Adrenal gland (tissue), 12 donors: ENCODE data around the gene SDR42E2. TPM values are rescaled to one million over a fixed set of nuclear protein-coding genes. Genes with fewer than 3 reads are reported as not detected.
"Not testable (repeated sequence)": the region's sequence is repeated elsewhere in the genome, so short reads cannot be mapped to it uniquely, and the experiment has no call there.

Source experiments
- DNase-seq, 7 donors: peaks; one replicate each; pipeline ENCODE4 v3.0.0-alpha.2; 2019 to 2020
- H3K27ac ChIP-seq, 5 donors: fragments of 200-600 bp; sonication (generic) in 4 of 5; 1 replicate in 3 of 5; 2 replicates in 2 of 5; pipeline versions ENCODE4 v1.5.1 to v1.8.0; 2016 to 2020; ENCODE audit warnings: mild to moderate bottlenecking in 1 of 5
- H3K27me3 ChIP-seq: fragments of 200-600 bp; 2 replicates; pipeline ENCODE4 v1.8.0; 2021
- H3K36me3 ChIP-seq, 2 donors: fragments of 200-600 bp; replicated peaks in 1 of 2; 1 replicate in 1 of 2; 2 replicates in 1 of 2; pipeline versions ENCODE4 v1.5.1 to v1.8.0; 2018 to 2022
- H3K4me1 ChIP-seq, 2 donors: fragments of 200-600 bp; replicated peaks in 1 of 2; 1 replicate in 1 of 2; 2 replicates in 1 of 2; pipeline versions ENCODE4 v1.5.1 to v1.8.0; 2018 to 2021
- H3K4me3 ChIP-seq, 4 donors: fragments of 200-600 bp; sonication (generic) in 3 of 4; one replicate each; pipeline ENCODE4 v1.5.1; 2016 to 2018
- H3K9me3 ChIP-seq, 3 donors: fragments of 200-600 bp; sonication (generic) in 1 of 3; replicated peaks in 1 of 3; 1 replicate in 2 of 3; 2 replicates in 1 of 3; pipeline versions ENCODE4 v1.5.1 to v1.8.0; 2016 to 2021
- CTCF ChIP-seq, 6 experiments: fragments of 450-650 bp in 4 of 6; fragments of 200-600 bp in 2 of 6; sonication (generic) in 1 of 6; IDR thresholded peaks; 1 replicate in 5 of 6; 2 replicates in 1 of 6; pipeline versions ENCODE4 v1.5.1 to v1.8.0; 2016 to 2021; ENCODE audit warnings: antibody characterized with exemption in 6 of 6, mild to moderate bottlenecking in 2 of 6, moderate library complexity in 1 of 6
- POLR2A ChIP-seq, 2 donors: fragments of 450-650 bp; IDR thresholded peaks; one replicate each; pipeline ENCODE4 v1.6.1; 2017; ENCODE audit warnings: antibody characterized with exemption in 2 of 2, mild to moderate bottlenecking in 2 of 2, moderate library complexity in 1 of 2
- WGBS, 4 donors: extraction: QIAGEN DNeasy Blood & Tissue Kit in 2 of 4; methylation state at CpG; one replicate each; pipeline versions ENCODE4 v1.1.5 to v1.1.7; 2013 to 2017; 5-methylcytosine and 5-hydroxymethylcytosine counted together
- intact Hi-C, 2 donors: fragments of 100-400 bp; cut with DNase I; formaldehyde crosslinking; loops; one replicate each; pipeline versions ENCODE4 v1.14.1 to v1.15.0; 2022 to 2023
- polyA plus RNA-seq, 3 donors: library from polyadenylated mRNA; stranded (reverse); fragments of 200-250 nt in 2 of 3; fragments of 350-450 nt in 1 of 3; fragmentation: Illumina TruSeq in 1 of 3; extraction: RNeasy Lipid Tissue Mini Kit (QIAGEN cat#74804) in 1 of 3; gene quantifications; one replicate each; pipeline ENCODE4 v1.2.3, GENCODE V29; 2013 to 2014
- total RNA-seq, 9 donors: library from RNA; depleted of rRNA in 4 of 9; stranded (reverse); fragments of >200 nt in 4 of 9; fragments of 120-200 nt in 1 of 9; fragmentation: NEBNext Ultra II Directional in 1 of 9; extraction: Animal tissue kit (Norgen Biotek cat#: 25700) in 1 of 9; gene quantifications; one replicate each; pipeline versions ENCODE4 v1.1.0 to v1.2.4, GENCODE V29; 2013 to 2023
- donor health status: healthy with polysubstance abuse.
- donor health status: Bipolar disorder and iron deficiency.
- donor health status: DM: yes; HTN: yes; CAD: no.
- donor health status: DM: no; HTN: no; CAD: no.
- donor health status: DM: no; HTN: no; CAD: no.
- donor health status: DM: yes; HTN: yes; CAD: no.

SDR42E2 gene
- total and polyA plus RNA-seq, 12 donors, result 0.08 to 0.10 TPM; not detected in 10

DNA sequence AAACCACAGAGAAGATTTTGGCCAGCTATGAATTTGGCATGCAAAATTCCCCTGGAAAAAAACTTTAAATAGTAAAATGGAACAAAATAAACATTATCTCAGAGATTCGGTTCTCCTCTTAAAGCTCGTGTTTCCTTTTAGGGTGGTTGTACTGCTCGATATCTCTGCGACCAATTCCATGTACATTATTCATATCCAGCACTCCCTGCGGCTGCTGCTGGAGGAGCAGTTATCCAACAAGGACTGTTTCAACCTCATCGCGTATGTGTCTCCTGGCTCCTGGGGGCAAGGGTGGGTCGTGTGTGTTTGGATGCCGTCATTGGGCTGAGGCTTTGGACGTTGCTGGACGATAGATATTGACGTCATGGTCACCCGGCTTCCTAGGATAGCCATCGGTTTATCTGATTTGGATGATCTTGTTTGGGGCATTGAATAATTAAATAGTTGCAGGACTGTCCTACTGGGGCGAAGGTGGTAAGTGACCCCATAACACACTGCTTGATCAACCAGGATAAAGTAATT, 36.2 kb upstream of the SDR42E2 start:
- Histone ChIP-seq H3K27ac (no peak overlapping the region), H3K4me1 (no peaks in the 10 kb centered on the region), H3K9me3 (no peaks in the 10 kb centered on the region), H3K27me3 (no peaks in the 10 kb centered on the region), H3K36me3 (no peaks in the 10 kb centered on the region), H3K4me3 (no peak overlapping the region)
- intact Hi-C loops, result no loop called here
- TF ChIP-seq POLR2A (IDR thresholded peaks at IDR 0.05) (no peak), CTCF (IDR thresholded peaks at IDR 0.05) (no peak)
- DNase-seq, result no peak
- 76 to 85% (median 84%) methylated on average over 15 of the region's 15 CpGs for WGBS, 4 donors

DNA sequence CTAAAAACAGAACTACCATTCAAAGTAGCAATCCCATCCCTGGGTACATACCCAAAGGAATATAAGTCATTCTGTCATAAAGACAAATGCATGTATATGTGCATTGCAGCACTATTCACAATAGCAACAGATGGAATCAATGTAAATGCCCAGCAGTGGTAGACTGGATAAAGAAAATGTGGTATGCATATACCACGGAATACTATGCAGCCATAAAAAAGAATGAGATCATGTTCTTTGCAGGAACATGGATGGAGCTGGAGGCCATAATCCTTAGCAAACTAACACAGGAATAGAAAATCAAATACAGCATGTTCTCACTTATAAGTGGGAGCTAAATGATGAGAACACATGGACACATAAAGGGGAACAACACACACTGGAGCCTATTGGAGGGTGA, 33.8 kb upstream of the SDR42E2 start:
- H3K36me3 ChIP-seq, H3K4me3 ChIP-seq, DNase-seq, H3K27me3 ChIP-seq, H3K27ac ChIP-seq, H3K9me3 ChIP-seq, intact Hi-C loops, H3K4me1 ChIP-seq: not testable (repeated sequence)
- WGBS, 4 donors, result 79 to 96% (median 93%) methylated on average over 1 of the region's 1 CpG

DNA sequence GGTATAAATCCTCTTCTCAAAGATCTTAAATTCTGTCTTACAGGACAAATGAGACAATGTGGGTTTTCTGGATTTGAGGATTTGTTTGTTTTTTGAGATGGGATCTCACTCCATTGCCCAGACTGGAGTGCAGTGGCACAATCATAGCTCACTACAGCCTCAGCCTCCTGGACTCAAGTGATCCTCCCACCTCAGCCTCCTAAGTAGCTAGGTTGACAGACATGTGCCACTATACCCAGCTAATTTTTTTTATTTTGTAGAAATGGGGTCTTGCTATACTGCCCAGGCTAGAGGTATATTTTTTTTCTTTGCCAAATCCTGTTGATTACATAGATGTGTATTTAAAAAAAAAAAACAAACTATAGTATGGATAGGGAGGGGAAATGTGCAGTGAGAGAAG, 31.8 kb upstream of the SDR42E2 start:
- TF ChIP-seq POLR2A (IDR thresholded peaks at IDR 0.05) (no peak), CTCF (IDR thresholded peaks at IDR 0.05) (no peak)
- H3K27ac ChIP-seq, result no peak overlapping the region
- no peaks in the 10 kb centered on the region for H3K4me1 ChIP-seq
- H3K27me3 ChIP-seq, result no peaks in the 10 kb centered on the region
- DNase-seq, result no peak
- H3K36me3 ChIP-seq, result no peaks in the 10 kb centered on the region
- no peak overlapping the region for H3K4me3 ChIP-seq
- intact Hi-C loops, result no loop called here
- H3K9me3 ChIP-seq, result no peaks in the 10 kb centered on the region

GRCh38 chr16:22132801-22133200, 29.5 kb upstream of the SDR42E2 start:
- TF ChIP-seq POLR2A (IDR thresholded peaks at IDR 0.05) (no peak), CTCF (IDR thresholded peaks at IDR 0.05) (no peak)
- 85 to 92% (median 85%) methylated on average over 10 of the region's 10 CpGs for WGBS, 4 donors
- Histone ChIP-seq H3K27ac (no peak overlapping the region), H3K9me3 (no peaks in the 10 kb centered on the region), H3K4me1 (no peaks in the 10 kb centered on the region), H3K36me3 (no peaks in the 10 kb centered on the region), H3K27me3 (no peaks in the 10 kb centered on the region), H3K4me3 (no peak overlapping the region)
- intact Hi-C loops, result no loop called here
- no peak for DNase-seq

- no peak overlapping the region for H3K4me3 ChIP-seq
- H3K27ac ChIP-seq, result no peak overlapping the region
- H3K4me1 ChIP-seq, result no peaks in the 10 kb centered on the region
- 55 to 77% (median 68%) methylated on average over 4 to 8 of the region's 8 CpGs for WGBS, 4 donors
- H3K9me3 ChIP-seq, result no peaks in the 10 kb centered on the region
- H3K27me3 ChIP-seq, result no peaks in the 10 kb centered on the region
- DNase-seq, result no peak
- no peaks in the 10 kb centered on the region for H3K36me3 ChIP-seq
- TF ChIP-seq CTCF (IDR thresholded peaks at IDR 0.05) (no peak), POLR2A (IDR thresholded peaks at IDR 0.05) (no peak)
- intact Hi-C loops, result no loop called here
Measured at GRCh38 chr16:22138482-22138881, 23.8 kb upstream of the SDR42E2 start.
